Muscle of back (tissue), 11 donors: Measurements from ENCODE around the gene CHEK1. TPM values are rescaled to one million over a fixed set of nuclear protein-coding genes. Genes with fewer than 3 reads are reported as not detected.
"Not testable (repeated sequence)": the region's sequence is repeated elsewhere in the genome, so short reads cannot be mapped to it uniquely, and the experiment has no call there.

Experiments used
- DNase-seq, 3 donors: peaks; one replicate each; pipeline versions ENCODE4 v3.0.0 to v3.0.0-alpha.2; 2013
- polyA plus RNA-seq, 10 donors: library from polyadenylated mRNA; unstranded; fragments of 120-200 nt; gene quantifications; one replicate each; pipeline ENCODE4 v1.2.1, GENCODE V29; 2013; ENCODE audit not compliant: insufficient read length in 10 of 10

Gene CHEK1
- polyA plus RNA-seq, 10 donors: 6.5 to 17.2 (median 9.9) TPM

DNA sequence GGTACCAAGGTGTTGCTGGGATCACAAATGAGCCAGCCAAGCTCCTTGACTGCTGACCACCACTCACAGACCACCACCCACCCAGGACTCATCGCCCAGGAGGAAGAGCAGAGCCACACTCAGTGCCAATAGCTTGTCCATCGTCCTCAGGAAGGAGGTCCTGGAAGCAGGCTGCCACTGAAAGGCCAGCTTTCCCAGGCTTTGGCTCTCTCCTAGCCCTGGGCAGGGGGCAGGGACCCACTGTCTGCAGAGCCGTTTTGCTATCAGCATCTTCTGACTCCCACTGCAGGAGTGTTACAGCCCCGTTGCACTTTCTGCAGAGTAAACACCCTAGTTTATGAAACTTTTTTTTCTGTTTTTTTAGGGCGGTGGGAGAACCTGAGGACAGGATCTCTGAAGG is 67.9 kb downstream of the CHEK1 start:
- no peak for DNase-seq

DNA sequence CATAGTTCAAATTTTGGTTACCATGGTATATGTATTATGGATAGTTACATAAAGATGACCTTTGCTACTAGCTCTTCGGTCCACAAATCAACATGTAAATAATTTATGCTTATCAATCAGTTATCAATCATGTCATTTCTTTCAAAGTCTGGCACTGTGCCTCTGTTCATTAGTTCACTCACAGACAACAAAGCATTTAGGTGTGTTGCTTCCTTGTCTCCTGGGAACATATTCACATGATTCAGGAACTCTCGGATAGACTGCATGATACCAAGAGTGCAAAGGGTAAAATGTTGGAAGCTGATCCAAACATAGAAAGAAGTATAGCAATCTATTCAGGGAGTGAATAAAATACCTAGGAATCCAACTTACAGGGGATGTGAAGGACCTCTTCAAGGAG is 70.0 kb downstream of the CHEK1 start:
- no peak for DNase-seq

DNA sequence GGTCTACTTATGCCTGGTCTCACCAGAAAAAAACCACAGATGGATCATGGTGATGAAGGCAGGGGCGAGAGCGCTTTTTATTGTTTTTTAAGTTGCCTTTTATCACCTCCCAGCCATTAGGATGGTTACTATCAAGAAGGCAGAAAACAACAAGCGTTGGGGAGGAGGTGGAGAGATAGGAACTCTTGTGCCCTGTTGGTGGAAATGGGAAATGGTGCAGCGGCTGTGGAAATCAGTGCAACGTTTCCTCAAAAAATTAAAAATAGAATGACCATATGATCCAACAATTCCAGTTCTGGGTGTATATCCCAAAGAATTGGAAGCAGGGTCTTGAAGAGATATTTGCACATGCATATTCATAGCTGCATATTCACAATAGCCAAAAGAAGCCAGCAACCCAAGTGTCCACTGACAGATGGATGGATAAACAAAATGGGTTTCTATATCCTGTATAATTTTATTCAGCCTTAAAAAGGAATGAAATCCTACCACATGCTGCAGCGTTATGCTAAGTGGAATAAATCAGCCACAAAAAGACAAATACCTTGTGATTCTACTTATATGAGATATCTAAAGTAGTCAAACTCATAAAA is 76.2 kb downstream of the CHEK1 start:
- no peak for DNase-seq

DNA sequence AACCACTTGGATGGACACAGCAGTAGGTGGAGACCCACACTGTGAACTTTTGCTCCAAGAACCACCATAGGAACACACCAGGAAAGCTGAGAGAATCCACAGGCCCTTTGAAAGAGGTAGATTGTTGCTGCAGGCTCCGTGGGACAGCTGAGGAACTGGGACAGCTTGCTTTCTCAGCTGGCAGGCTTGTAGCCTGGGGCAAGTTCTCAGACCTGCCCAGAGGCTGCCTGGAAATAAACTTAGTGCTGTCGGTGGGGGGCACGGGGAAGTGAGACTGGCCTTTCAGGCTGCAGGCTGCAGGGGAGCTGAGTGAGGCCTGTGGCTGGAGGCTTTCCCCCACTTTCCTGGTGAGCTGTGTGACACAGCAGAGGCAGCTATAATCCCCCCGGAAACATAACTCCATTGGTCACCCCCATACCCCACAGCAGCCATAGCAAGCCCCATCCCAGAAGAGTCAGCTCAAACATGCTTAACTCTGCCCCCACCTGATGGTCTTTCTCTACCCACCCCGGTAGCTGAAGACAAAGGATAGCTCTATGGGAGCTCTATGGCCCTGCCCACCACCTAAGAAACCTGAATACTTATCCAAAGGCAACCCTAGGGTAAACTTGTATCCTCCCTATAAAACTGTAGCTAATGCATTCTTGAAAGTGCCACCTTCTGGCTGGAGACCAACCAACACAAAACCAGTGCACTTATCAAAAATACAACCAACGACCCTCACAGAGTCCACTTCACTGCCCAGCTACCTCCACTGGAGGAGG is 77.1 kb downstream of the CHEK1 start:
- DNase-seq: no peak

DNA sequence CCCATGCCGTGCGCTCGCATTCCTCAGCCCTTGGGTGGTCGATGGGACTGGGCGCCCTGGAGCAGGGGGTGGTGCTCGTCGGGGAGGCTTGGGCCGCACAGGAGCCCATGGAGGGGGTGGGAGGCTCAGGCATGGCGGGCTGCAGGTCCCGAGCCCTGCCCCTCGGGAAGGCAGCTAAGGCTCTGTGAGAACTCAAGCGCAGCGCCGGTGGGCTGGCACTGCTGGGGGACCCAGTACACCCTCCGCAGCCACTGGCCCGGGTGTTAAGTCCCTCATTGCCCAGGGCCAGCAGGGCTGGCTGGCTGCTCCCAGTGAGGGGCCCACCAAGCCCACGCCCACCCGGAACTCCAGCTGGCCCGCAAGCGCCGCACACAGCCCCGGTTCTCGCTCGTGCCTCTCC is 79.7 kb downstream of the CHEK1 start:
- not testable (repeated sequence) for DNase-seq

DNA sequence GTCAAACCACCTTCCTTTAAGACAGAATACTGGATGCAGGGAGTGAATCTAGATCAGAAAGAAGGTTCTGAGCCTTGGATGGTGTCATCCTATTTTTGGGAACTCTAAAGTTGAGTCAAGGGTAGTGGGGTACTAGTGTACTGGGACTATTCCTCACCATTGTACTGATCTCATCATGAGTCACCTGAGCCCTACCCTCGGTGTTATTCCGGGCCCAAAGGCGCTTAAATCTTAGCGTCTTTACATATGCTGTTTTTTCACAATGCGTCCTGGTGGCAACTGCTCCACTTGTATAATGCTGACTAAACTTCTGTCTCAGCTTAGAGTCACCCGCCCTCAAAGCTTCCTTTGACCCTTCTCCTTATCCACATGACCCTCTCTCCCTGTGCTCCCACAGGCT is 95.8 kb downstream of the CHEK1 start:
- DNase-seq: no peak

DNA sequence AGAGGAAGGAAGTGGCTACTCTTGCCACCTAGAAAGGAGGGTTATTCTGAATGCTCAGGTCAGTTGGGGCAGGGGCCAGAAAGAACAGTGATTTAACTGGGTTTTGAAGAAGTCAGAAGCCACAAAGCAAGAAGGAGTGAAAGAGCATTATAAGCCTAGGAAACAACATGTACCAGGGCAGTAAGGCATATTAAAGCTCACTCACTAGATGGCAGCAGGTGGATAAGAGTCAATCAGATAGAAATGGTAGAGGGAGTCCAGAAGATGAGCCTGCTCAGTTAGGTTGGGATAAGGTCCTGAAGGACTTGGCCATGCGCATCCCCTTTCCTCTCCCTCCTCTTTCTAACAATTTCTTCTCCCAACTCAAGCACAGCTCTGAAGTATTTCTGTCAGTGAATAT is 99.2 kb downstream of the CHEK1 start:
- DNase-seq: no peak

Other genes with a start within 250 kb of the CHEK1 start
- gene FEZ1, start 128.9 kb upstream of the CHEK1 start, polyA plus RNA-seq: 10 to 100 TPM in 4 of 10 donors, 1 to 10 TPM in 6; 7.7 to 17.4 (median 9.2) TPM
- 10 to 100 TPM; 65.6 to 78.0 (median 68.8) TPM for gene EI24, start 55.7 kb upstream of the CHEK1 start, polyA plus RNA-seq
- gene STT3A, start 32.3 kb upstream of the CHEK1 start, polyA plus RNA-seq: 100 to 1,000 TPM; 110 to 150 (median 119) TPM
- gene ACRV1, start 55.7 kb downstream of the CHEK1 start, polyA plus RNA-seq: under 1 TPM; 0.18 to 0.55 (median 0.36) TPM
- not detected for gene PATE1, start 121.1 kb downstream of the CHEK1 start, polyA plus RNA-seq
- gene PATE2, start 153.7 kb downstream of the CHEK1 start, polyA plus RNA-seq: under 1 TPM in 1 of 10 donors, not detected in 9; 0.14 TPM
- gene PATE3, start 163.0 kb downstream of the CHEK1 start, polyA plus RNA-seq: not detected
- gene PATE4, start 208.2 kb downstream of the CHEK1 start, polyA plus RNA-seq: under 1 TPM in 2 of 10 donors, not detected in 8; 0.13 to 0.22 TPM